BLaER1 treated with 17β-estradiol and CSF1 and Interleukin-3, amounts not matched to agents 10 nM and 100 nM (cell line): ENCODE measurements around the gene CLPTM1L.
A peak's percentile ranks its signal among the peaks of the same experiment; 100 is the strongest.
"Not testable (repeated sequence)": the region's sequence is repeated elsewhere in the genome, so short reads cannot be mapped to it uniquely, and the experiment has no call there.

Experiments
- H3K27ac ChIP-seq, 11 experiments: shearing (Covaris generic); formaldehyde crosslinking; 2 replicates each; pipeline ENCODE4 v1.8.1; 2022
- H3K27me3 ChIP-seq, 11 experiments: shearing (Covaris generic); formaldehyde crosslinking; 2 replicates each; pipeline ENCODE4 v1.8.1; 2022
- H3K36me3 ChIP-seq, 11 experiments: shearing (Covaris generic); formaldehyde crosslinking; 2 replicates each; pipeline ENCODE4 v1.8.1; 2022
- H3K4me1 ChIP-seq, 10 experiments: shearing (Covaris generic); formaldehyde crosslinking; 2 replicates each; pipeline ENCODE4 v1.8.1; 2022
- H3K4me2 ChIP-seq, 11 experiments: shearing (Covaris generic); formaldehyde crosslinking; 2 replicates each; pipeline ENCODE4 v1.8.1; 2022
- H3K4me3 ChIP-seq, 10 experiments: shearing (Covaris generic); formaldehyde crosslinking; 2 replicates each; pipeline ENCODE4 v1.8.1; 2022
- H3K9ac ChIP-seq, 11 experiments: shearing (Covaris generic); formaldehyde crosslinking; 2 replicates each; pipeline ENCODE4 v1.8.1; 2022
- H3K9me3 ChIP-seq, 11 experiments: shearing (Covaris generic); formaldehyde crosslinking; replicated peaks in 1 of 11; 2 replicates each; pipeline ENCODE4 v1.8.1; 2022
- H4K20me1 ChIP-seq, 11 experiments: shearing (Covaris generic); formaldehyde crosslinking; 2 replicates each; pipeline ENCODE4 v1.8.1; 2022
- Cebpa-rat ChIP-seq, 11 experiments: shearing (Covaris generic); IDR thresholded peaks; 2 replicates each; pipeline ENCODE4 v1.8.1; 2022

CLPTM1L gene

GRCh38 chr5:1330847-1331831, 13.8 kb downstream of the CLPTM1L start:
- no peak overlapping the region for H3K9ac ChIP-seq
- peaks cover 0 to 35% (median 10%) of the 10 kb centered on the region in 10 experiments; a peak in 13 of 20 replicates for H3K4me1 ChIP-seq
- H3K9me3 ChIP-seq = no peaks in the 10 kb centered on the region
- H3K27me3 ChIP-seq = no peaks in the 10 kb centered on the region
- H3K27ac ChIP-seq = no peak overlapping the region
- H3K4me2 ChIP-seq = peak overlapping the region in 4 of 11 experiments; percentile 39 to 55 (median 48); a peak in 9 of 22 replicates
- H3K36me3 ChIP-seq = peaks cover 69 to 96% (median 89%) of the 10 kb centered on the region in 11 experiments
- peaks cover 88 to 100% (median 99%) of the 10 kb centered on the region in 11 experiments; a peak in 21 of 22 replicates for H4K20me1 ChIP-seq
- TF ChIP-seq Cebpa-rat (IDR thresholded peaks at IDR 0.05) = no peak
- H3K4me3 ChIP-seq = no peak overlapping the region

- Histone ChIP-seq H3K9ac (no peak overlapping the region), H4K20me1 (peaks cover 88 to 100% (median 99%) of the 10 kb centered on the region in 11 experiments; a peak in 21 of 22 replicates), H3K9me3 (no peaks in the 10 kb centered on the region), H3K27ac (no peak overlapping the region), H3K27me3 (no peaks in the 10 kb centered on the region), H3K4me1 (peaks cover 0 to 29% (median 8%) of the 10 kb centered on the region in 10 experiments; a peak in 12 of 20 replicates), H3K4me2 (no peak overlapping the region), H3K4me3 (no peak overlapping the region), H3K36me3 (peaks cover 69 to 96% (median 89%) of the 10 kb centered on the region in 11 experiments)
- TF ChIP-seq Cebpa-rat (IDR thresholded peaks at IDR 0.05) = no peak
These were observed 14.6 kb downstream of the CLPTM1L start for GRCh38 chr5:1330146-1330846.

- Histone ChIP-seq H3K27me3 (no peaks in the 10 kb centered on the region), H3K9me3 (no peaks in the 10 kb centered on the region), H3K9ac (no peak overlapping the region), H3K27ac (no peak overlapping the region), H3K36me3 (peaks cover 69 to 96% (median 89%) of the 10 kb centered on the region in 11 experiments), H3K4me3 (no peak overlapping the region), H4K20me1 (peaks cover 77 to 100% (median 99%) of the 10 kb centered on the region in 11 experiments; a peak in 21 of 22 replicates), H3K4me2 (no peak overlapping the region), H3K4me1 (peaks cover 0 to 37% (median 17%) of the 10 kb centered on the region in 10 experiments; a peak in 14 of 20 replicates)
- no peak for TF ChIP-seq Cebpa-rat (IDR thresholded peaks at IDR 0.05)
These were observed 15.8 kb downstream of the CLPTM1L start for GRCh38 chr5:1329111-1329579.

GRCh38 chr5:1328237-1329110, 16.4 kb downstream of the CLPTM1L start:
- H3K4me2 ChIP-seq, H3K9me3 ChIP-seq, H3K9ac ChIP-seq, H3K27ac ChIP-seq, H3K27me3 ChIP-seq, H3K4me3 ChIP-seq: not testable (repeated sequence)
- Histone ChIP-seq H4K20me1 (peaks cover 70 to 100% (median 99%) of the 10 kb centered on the region in 11 experiments; a peak in 21 of 22 replicates), H3K36me3 (peaks cover 69 to 96% (median 89%) of the 10 kb centered on the region in 11 experiments), H3K4me1 (peaks cover 0 to 43% (median 23%) of the 10 kb centered on the region in 10 experiments; a peak in 15 of 20 replicates)

GRCh38 chr5:1326901-1327756, 17.8 kb downstream of the CLPTM1L start:
- H3K27me3 ChIP-seq, H3K27ac ChIP-seq, H3K9ac ChIP-seq, H3K4me2 ChIP-seq, H3K9me3 ChIP-seq, H3K4me3 ChIP-seq: not testable (repeated sequence)
- Histone ChIP-seq H4K20me1 (peaks cover 67 to 100% (median 99%) of the 10 kb centered on the region in 11 experiments; a peak in 21 of 22 replicates), H3K4me1 (peaks cover 0 to 50% (median 34%) of the 10 kb centered on the region in 10 experiments; a peak in 15 of 20 replicates), H3K36me3 (peaks cover 73 to 96% (median 90%) of the 10 kb centered on the region in 11 experiments)

- H3K4me2 ChIP-seq, H3K27me3 ChIP-seq, H3K27ac ChIP-seq, H3K4me3 ChIP-seq, H3K9ac ChIP-seq, H3K9me3 ChIP-seq: not testable (repeated sequence)
- peaks cover 73 to 96% (median 90%) of the 10 kb centered on the region in 11 experiments for H3K36me3 ChIP-seq
- peaks cover 0 to 50% (median 33%) of the 10 kb centered on the region in 10 experiments; a peak in 15 of 20 replicates for H3K4me1 ChIP-seq
- H4K20me1 ChIP-seq = peaks cover 61 to 100% (median 98%) of the 10 kb centered on the region in 11 experiments; a peak in 21 of 22 replicates
These were observed 18.4 kb downstream of the CLPTM1L start for GRCh38 chr5:1326532-1326875.

- H3K4me2 ChIP-seq = no peak overlapping the region
- H3K9me3 ChIP-seq = no peaks in the 10 kb centered on the region
- no peak overlapping the region for H3K27ac ChIP-seq
- peaks cover 73 to 96% (median 90%) of the 10 kb centered on the region in 11 experiments for H3K36me3 ChIP-seq
- no peak for TF ChIP-seq Cebpa-rat (IDR thresholded peaks at IDR 0.05)
- H3K4me3 ChIP-seq = no peak overlapping the region
- H3K4me1 ChIP-seq = peaks cover 0 to 45% (median 33%) of the 10 kb centered on the region in 10 experiments; a peak in 15 of 20 replicates
- H3K9ac ChIP-seq = no peak overlapping the region
- H4K20me1 ChIP-seq = peaks cover 56 to 100% (median 98%) of the 10 kb centered on the region in 11 experiments; a peak in 21 of 22 replicates
- H3K27me3 ChIP-seq = 0 out of 22 replicates have a peak, but pooled peaks cover 0 to under 1% (median 0%) of the 10 kb centered on the region in 11 experiments
These were observed 18.9 kb downstream of the CLPTM1L start for GRCh38 chr5:1325870-1326531.
